ENCODE data around the gene AKAP6.

The AKAP6 gene

DNA sequence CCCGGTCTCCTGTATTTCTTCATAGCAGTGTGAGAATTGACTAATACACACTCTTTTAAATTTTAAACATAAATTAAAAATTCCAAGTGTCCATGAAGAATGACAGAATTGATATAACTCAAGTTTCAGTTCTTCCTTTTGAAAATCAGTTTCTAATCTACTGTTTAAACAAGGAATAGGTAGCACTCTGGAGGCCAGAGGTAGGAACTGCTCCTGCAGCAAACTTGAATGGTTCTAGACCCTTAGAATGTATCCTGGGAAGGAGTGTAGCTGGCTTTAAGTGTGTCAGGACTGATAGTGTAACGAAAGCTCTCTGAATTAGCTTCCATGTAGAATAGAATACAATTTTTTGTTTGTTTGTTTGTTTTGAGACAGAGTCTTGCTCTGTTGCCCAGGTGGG is 76.8 kb downstream of the AKAP6 start:
- H3K79me2 ChIP-seq (ENCODE audit: insufficient read depth, low read length), result no peaks in the 10 kb centered on the region
- no peak overlapping the region for H3K27ac ChIP-seq (ENCODE audit: low read depth, low read length, poor library complexity, severe bottlenecking)
- no peak overlapping the region for H3K4me3 ChIP-seq (ENCODE audit: low read depth, low read length, poor library complexity, severe bottlenecking)
- H2AFZ ChIP-seq (ENCODE audit: low read length), result no peak overlapping the region
- no peaks in the 10 kb centered on the region for H3K36me3 ChIP-seq (ENCODE audit: insufficient read depth, low read length)
- H3F3A ChIP-seq (ENCODE audit: insufficient read depth, low read length), result no peaks in the 10 kb centered on the region
- no peaks in the 10 kb centered on the region for H3K9me3 ChIP-seq (ENCODE audit: low read length)
- H3K9ac ChIP-seq (ENCODE audit: low read length), result no peak overlapping the region
- H3K9me2 ChIP-seq (ENCODE audit: low read depth, low read length), result no peaks in the 10 kb centered on the region
- TF ChIP-seq EZH2 (IDR thresholded peaks at IDR 0.05; ENCODE audit: borderline replicate concordance, low read length), result no peak
- no peak for TF ChIP-seq CTCF (IDR thresholded peaks at IDR 0.05; ENCODE audit: low read length)
- no peak overlapping the region for H3K4me2 ChIP-seq (ENCODE audit: low read length)
- no peaks in the 10 kb centered on the region for H3K4me1 ChIP-seq (ENCODE audit: insufficient read depth, low read length, severe bottlenecking)
- no peaks in the 10 kb centered on the region for H3K27me3 ChIP-seq (ENCODE audit: insufficient read depth, low read length)
- H4K20me1 ChIP-seq (ENCODE audit: insufficient read depth, low read length), result no peaks in the 10 kb centered on the region

GRCh38 chr14:32407130-32407529 is 78.0 kb downstream of the AKAP6 start:
- H2AFZ ChIP-seq (ENCODE audit: low read length), result no peak overlapping the region

GRCh38 chr14:32408018-32408417 is 78.9 kb downstream of the AKAP6 start:
- no peaks in the 10 kb centered on the region for H3K79me2 ChIP-seq (ENCODE audit: insufficient read depth, low read length)
- no peak overlapping the region for H2AFZ ChIP-seq (ENCODE audit: low read length)
- no peak overlapping the region for H3K4me2 ChIP-seq (ENCODE audit: low read length)
- no peaks in the 10 kb centered on the region for H3K4me1 ChIP-seq (ENCODE audit: insufficient read depth, low read length, severe bottlenecking)
- H3K9me2 ChIP-seq (ENCODE audit: low read depth, low read length), result no peaks in the 10 kb centered on the region
- H3K27ac ChIP-seq (ENCODE audit: low read depth, low read length, poor library complexity, severe bottlenecking), result no peak overlapping the region
- TF ChIP-seq EZH2 (IDR thresholded peaks at IDR 0.05; ENCODE audit: borderline replicate concordance, low read length), result no peak
- TF ChIP-seq CTCF (IDR thresholded peaks at IDR 0.05; ENCODE audit: low read length), result no peak
- no peaks in the 10 kb centered on the region for H3K9me3 ChIP-seq (ENCODE audit: low read length)
- H3F3A ChIP-seq (ENCODE audit: insufficient read depth, low read length), result no peaks in the 10 kb centered on the region
- no peaks in the 10 kb centered on the region for H3K36me3 ChIP-seq (ENCODE audit: insufficient read depth, low read length)
- no peak overlapping the region for H3K9ac ChIP-seq (ENCODE audit: low read length)
- H3K4me3 ChIP-seq (ENCODE audit: low read depth, low read length, poor library complexity, severe bottlenecking), result no peak overlapping the region
- no peaks in the 10 kb centered on the region for H4K20me1 ChIP-seq (ENCODE audit: insufficient read depth, low read length)
- no peaks in the 10 kb centered on the region for H3K27me3 ChIP-seq (ENCODE audit: insufficient read depth, low read length)

More at GRCh38 chr14:32407130-32407529, 78.0 kb downstream of the AKAP6 start:
- H3K79me2 ChIP-seq (ENCODE audit: insufficient read depth, low read length), result no peaks in the 10 kb centered on the region
- H3K9ac ChIP-seq (ENCODE audit: low read length), result no peak overlapping the region
- no peaks in the 10 kb centered on the region for H4K20me1 ChIP-seq (ENCODE audit: insufficient read depth, low read length)
- H3K9me3 ChIP-seq (ENCODE audit: low read length), result no peaks in the 10 kb centered on the region
- no peak overlapping the region for H3K4me2 ChIP-seq (ENCODE audit: low read length)
- no peaks in the 10 kb centered on the region for H3K36me3 ChIP-seq (ENCODE audit: insufficient read depth, low read length)
- no peak overlapping the region for H3K4me3 ChIP-seq (ENCODE audit: low read depth, low read length, poor library complexity, severe bottlenecking)
- H3K4me1 ChIP-seq (ENCODE audit: insufficient read depth, low read length, severe bottlenecking), result no peaks in the 10 kb centered on the region
- H3K27ac ChIP-seq (ENCODE audit: low read depth, low read length, poor library complexity, severe bottlenecking), result no peak overlapping the region
- H3K9me2 ChIP-seq (ENCODE audit: low read depth, low read length), result no peaks in the 10 kb centered on the region
- H3K27me3 ChIP-seq (ENCODE audit: insufficient read depth, low read length), result no peaks in the 10 kb centered on the region
- TF ChIP-seq EZH2 (IDR thresholded peaks at IDR 0.05; ENCODE audit: borderline replicate concordance, low read length) (no peak), CTCF (IDR thresholded peaks at IDR 0.05; ENCODE audit: low read length) (no peak)
- no peaks in the 10 kb centered on the region for H3F3A ChIP-seq (ENCODE audit: insufficient read depth, low read length)
